Fibroblast of upper back skin (primary cell): ENCODE results near the gene WDR43.

Experiments used
- DNase-seq: peaks from one replicate; pipeline ENCODE4 v3.0.0-alpha.2; 2013

WDR43 gene

DNA sequence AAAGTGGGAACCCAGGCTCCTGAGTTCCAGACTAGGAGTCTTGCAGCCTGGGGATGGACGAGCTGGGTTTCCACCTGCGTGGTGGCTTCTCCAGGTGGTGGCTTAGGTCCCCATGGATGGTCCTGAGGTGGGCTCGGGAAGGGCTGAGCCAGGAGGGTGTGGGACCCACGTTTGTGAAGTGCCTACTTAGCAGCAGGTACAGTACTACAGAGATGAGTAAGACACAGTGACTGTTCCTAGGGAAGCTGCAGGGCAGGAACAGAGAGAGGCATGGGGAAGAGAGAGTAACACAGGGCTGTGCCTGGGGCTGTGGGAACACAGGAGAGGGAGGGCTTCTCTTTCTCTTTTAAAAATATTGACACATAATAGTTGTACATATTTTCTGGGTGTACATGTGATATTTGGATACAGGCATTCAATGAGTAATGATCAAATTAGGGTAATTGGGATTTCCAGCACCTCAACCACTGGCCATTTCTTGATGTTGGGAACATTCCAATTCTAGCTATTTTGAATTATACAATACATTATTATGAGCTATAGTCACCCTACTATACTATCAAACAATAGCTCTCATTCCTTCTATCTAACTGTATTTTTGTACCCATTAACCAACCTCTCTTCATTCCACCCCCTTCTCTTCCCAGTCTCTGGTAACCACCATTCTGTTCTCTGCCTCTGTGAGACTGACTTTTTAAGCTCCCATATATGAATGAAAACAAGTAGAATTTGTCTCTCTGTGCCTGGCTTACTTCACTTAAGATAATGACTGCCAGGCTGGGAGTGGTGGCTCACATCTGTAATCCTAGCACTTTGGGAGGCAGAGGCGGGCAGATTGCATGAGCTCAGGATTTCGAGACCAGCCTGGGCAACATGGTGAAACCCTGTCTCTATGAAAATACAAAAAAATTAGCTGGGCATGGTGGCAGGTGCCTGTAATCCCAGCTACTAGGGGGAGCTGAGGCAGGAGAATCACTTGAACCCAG, 101.6 kb downstream of the WDR43 start:
- DNase-seq = no peak

DNA sequence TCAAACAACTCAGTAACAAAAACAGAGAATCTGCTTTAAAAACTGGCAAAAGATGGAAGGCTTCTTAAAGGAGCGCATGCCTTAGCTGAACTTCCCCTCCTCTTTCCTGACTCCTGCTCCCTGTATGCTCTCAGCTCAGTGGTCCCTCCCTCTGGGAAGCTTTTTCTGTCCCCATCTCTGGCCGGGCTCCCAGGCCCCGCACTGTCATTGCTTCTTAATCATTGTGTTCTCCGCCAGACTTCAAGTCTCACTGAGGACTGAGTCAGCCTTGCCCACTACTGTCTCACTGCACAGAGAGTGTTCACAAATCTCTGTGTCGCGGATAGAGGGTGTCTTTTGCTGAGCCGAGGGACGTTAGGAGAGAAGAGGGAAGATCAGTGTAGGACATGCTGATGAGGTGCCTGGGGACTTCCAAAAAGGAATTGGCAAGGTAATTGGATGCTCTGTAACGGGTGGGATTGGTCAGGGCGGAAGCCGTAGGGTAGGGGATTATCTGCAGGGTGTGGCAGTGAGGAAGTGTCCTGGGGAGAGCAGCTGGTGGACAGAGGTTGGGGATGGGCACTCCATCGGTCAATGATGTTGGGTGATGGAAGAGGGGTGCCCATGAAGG, 102.9 kb downstream of the WDR43 start:
- DNase-seq = peak; percentile 10
